ENCODE measurements around the gene ARHGEF1.

GRCh38 chr19:41843371-41843770 lies 39.6 kb upstream of the ARHGEF1 start:
- TF ChIP-seq CTCF (IDR thresholded peaks at IDR 0.05) (no peak), POLR2A (IDR thresholded peaks at IDR 0.05) (no peak), POLR2AphosphoS5 (IDR thresholded peaks at IDR 0.05) (no peak)

Data from prostate gland (tissue), 2 donors.